ENCODE results near the gene LSM12.
A peak's percentile ranks its signal among the peaks of the same experiment; 100 is the strongest.

The LSM12 gene

GRCh38 chr17:44095647-44096496, 29.4 kb upstream of the LSM12 start:
- no peak for DNase-seq

- DNase-seq: no peak
These were observed 28.8 kb upstream of the LSM12 start for GRCh38 chr17:44095388-44095646.

GRCh38 chr17:44094701-44095387, 28.4 kb upstream of the LSM12 start:
- no peak for DNase-seq

DNA sequence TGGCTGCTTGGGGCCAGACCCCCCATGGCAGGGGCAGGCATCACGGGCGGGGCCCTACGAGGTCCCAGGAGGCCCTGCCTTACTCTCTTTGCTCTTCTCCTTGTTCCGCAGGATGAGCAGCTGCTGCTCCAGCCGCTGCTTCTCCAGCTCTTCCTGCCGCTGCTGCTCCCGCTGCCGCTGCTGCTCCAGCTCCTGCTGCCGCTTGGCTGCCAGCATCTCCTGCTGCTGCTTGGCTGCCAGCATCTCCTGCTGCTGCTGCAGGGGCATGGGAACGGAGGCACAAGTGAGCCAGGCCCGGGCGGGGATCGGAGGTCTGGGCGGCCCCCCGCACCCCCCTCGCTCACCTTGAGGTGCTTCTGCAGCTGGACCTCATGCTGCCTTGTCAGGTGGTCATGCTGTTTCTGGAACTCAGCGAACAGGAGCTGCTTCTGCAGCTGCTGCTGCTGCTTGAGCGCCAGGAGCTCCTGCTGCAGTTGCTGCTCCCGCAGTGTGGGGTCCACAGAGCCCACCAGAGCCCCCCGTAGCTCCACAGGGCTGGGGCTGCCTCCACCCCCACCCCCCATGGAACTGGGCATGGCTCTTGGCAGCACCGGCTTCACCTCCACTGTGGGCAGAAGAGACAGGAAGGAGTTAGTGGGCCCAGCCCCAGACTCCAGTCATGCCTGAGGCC, 26.9 kb upstream of the LSM12 start:
- no peak for DNase-seq

- no peak for DNase-seq
These were observed 25.6 kb upstream of the LSM12 start for GRCh38 chr17:44092051-44092450.

DNA sequence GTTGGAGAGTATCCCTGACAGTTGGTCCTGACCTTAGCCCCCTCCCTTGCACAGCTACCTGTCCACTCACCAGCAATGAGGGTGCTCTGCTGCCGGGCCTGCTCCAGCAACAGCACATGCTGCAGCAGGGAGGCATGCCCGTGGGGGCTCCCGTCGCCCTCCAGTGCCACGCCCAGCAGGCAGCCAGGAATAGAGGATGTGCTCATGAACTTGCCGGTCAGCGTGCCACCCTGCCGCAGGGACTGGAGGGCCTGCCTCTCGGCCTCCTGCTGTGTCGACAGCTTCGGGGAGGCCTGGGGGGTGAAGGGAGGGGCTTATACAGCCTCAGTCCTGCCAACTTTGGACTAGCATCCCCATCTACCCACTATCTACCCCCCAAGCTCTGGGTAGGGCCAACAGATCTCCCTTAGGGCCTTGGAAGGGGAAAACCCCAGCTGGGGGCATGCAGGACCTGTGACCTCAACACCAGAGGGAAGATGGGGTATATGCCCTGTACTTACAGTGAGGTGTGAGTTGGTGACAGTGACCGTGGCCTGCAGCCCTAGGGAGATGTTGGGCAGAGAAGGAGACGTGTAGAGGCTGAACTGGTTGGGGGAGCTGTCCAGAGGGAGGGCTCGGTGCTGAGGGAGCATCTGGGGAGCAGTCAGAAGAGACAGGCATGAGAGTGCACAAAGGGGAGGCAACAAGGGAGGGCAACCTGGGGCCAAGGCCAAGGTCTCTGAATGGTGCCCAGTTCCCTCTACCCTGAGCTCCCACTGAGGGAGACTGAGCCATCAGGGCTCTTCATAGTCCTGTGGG, 24.9 kb upstream of the LSM12 start:
- no peak for DNase-seq

- no peak for DNase-seq
These were observed 21.8 kb upstream of the LSM12 start for GRCh38 chr17:44088254-44088653.

GRCh38 chr17:44087319-44087718, 20.8 kb upstream of the LSM12 start:
- DNase-seq: no peak

DNA sequence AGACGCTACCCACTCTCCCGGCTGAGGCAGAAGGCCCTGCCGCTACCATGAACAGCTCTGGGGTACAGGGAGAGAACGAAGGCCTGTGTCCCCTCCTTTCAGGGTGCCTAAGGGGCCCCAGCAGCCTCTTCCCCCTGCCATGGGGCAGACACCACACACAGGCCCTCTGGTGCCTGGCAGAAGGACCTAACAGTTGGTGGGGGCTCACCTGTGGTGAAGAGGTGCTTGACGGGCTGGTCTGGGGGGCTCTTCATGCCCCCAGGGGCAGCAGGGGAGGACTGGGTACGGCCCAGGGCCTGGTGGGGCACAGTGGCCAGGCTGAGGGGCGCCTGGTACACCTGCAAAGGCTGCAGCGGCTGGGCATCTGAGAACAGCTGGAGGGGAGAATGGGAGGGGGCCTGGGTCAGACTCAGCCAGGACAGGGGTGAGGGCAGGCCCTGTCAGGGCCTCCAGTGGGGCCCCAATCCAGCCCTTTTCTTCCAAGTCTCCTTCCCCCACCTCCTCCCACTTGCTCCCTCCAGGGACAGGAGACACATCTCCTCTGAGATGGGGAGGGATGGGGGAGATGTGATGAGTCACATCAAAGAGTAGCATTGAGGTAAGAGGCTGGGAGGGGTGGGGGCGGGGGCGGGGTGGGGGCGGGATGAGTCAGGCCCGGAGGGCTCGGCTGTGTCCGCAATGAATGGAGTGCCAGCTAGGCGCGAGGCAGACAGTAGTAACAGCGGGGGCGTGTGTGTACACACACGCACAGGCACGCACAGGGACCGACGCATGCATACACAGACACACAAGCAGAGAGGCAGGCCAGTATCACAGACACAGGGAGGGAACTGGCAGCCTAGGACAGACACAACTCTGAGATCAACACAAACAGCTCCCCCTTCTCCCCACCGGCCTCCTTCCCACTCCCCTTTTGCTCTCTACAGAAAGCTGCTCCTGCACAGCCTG, 20.2 kb upstream of the LSM12 start:
- peak; percentile 62 for DNase-seq

DNA sequence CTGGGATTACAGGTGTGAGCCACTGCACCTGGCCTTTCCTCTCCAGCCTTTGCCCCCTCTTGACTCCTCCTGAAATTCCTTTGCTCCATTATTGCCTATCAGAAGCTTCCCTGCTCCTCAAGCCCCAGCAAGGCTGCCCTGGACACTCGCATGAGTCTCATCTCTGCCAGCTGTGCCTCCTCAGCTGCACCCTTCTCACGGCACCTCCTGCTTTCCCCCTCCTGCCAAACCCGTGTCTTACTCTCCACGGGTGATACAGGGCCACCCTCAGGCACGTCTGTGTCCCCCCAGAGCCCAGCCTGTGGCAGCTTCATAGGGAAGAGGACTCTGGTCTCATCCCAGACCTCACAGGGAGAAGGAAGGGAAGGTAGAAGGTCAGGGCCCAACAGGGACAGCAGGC, 19.4 kb upstream of the LSM12 start:
- DNase-seq: no peak

- no peak for DNase-seq
These were observed 18.4 kb upstream of the LSM12 start for GRCh38 chr17:44084921-44085320.

DNA sequence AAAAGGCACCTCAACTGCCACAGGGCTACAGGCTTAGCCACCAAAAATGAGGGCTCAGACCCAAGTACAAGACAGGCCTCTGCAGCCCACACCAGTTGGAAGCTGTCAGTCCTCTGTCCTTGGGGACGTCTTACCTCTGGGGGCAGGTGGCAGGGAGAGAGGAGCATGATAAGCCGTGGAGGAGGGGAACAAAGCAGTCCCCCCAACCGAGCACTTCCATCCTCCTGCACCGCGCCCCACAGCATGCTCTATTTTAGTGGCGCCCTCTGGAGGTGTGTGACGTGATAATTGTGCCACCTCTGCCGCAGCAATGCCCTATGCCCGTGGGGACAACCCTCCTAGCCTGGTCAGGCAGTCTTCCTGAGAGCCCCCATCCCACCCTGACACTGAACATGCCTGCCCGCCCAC, 17.7 kb upstream of the LSM12 start:
- DNase-seq: no peak

GRCh38 chr17:44083250-44083849, 16.9 kb upstream of the LSM12 start:
- DNase-seq: no peak

DNA sequence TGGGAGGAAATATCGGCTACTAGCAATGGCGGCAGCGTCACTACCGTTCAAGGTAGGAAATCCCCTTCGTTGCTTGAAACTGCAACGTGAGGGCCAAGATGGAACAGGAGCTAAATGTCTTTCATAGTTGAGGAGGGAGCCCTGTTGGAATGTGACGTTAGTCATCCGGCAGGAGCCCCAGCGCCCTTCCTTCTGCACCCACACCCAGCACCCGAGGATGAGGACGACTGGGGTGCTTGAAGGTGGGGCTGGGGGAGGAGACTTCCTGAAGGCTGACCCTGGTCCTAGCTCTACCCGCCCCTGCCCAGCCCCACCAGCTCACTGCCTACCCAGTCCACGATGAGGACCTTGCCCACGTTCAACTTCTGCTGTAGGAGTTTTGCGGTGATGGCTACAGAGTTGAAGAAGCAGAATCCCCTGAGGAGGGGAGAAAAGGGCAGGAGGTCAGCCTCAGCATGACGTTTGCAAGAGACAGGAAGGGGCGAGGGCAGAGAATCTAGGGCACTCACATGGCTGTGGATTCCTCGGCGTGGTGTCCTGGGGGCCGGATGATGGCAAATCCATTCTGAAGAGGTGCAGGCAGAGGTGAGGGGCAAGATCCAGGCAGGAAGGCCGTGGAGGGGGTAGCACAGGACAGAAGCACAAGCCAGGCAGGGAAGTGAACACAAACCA, 15.9 kb upstream of the LSM12 start:
- no peak for DNase-seq

DNA sequence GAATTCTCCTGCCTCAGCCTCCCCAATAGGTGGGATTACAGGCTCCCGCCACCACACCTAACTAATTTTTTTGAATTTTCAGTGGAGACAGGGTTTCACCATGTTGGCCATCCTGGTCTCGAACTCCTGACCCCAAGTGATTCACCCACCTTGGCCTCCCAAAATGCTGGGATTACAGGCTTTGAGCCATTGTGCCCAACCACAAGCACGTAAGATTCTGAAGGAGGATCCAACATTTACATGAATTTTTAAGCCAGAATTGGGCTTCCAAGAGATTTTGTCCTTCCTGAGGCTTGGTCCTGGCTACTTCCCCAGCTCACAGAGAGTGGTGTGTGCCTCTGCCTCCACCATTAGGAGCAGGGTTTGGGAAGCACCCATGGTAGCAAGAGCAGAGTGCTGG, 15.2 kb upstream of the LSM12 start:
- DNase-seq: no peak

DNA sequence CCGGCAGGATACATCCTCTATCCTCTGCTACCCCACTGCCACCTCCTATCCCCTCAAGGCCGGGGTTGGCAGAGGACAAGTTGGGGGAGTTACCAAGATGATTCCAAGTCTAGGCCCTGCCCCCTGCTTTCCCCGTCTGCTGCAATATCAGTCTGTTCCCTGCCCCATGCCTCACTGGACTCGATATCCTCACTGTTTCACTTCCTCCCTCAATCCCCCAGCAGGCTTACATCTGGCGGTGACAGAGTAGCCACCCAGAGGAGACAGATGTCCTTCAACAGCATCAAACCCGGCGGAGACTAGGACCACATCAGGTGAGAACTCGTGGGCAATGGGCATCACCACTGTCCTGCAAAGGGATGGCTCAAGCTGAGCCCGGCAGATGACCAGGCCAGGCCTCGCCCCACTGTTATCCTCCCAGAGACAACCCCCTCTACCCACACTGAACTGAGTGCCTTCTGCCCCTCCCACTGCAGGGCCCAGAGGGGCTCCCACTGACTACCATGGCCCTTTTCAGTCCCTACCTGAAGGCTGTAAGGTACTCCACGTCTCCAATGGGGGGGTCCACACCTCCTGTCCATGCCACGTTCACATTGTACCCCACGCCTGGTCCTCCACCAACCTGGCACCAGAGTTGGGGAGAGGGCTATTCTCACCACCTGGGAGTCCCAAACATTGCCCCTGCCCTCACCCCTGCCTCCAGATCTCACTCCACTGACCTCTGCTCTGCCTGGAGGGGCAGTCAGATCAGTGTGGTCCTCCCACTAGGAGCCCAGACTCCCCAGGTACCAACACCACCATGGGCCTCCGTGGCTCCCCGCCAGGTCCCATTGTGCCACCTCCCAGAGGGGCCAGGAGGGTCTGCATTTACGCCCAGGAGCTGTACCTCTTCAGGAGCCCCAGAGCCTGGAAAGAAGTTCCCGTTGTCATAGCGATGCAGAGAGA, 13.7 kb upstream of the LSM12 start:
- no peak for DNase-seq

DNA sequence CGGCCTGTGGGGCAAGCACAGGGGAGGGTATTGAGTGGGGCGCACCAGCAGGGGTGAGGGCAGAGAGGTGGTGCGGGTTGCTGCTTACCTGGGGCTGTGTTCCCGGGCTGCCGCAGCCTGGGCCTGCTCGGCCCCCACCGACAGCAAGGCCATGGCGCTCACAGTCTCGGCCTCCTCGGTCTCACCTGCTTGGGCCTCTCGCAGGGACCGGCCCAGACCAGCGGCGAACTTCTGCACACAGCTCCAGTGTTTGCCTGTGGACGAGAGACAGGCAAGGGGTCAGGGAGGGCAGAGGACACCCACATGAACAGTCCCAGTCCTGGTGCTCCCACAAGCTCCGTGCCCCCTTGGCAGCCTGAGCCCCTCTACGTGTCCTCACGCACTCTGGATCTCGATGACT, 11.9 kb upstream of the LSM12 start:
- no peak for DNase-seq

DNA sequence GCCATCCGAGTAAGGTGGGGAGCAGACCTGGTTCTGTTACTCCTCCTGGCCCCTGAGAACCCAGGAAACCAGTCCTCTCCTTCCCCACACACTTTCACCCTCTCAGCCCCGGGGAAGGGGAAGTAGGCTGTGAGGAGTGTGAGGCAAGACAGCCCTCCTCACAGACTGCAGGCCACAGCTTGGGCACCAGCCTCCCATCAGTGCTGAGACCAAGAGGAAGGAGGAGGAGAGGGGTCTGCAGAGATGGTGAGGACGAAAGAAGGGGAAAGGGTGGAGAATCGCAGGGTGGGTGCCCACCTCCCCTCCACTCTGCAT, 11.1 kb upstream of the LSM12 start:
- no peak for DNase-seq

GRCh38 chr17:44076716-44077594, 10.5 kb upstream of the LSM12 start:
- no peak for DNase-seq
